GM12878 (cell line): ENCODE data around the gene RXFP3. TPM values are rescaled to one million over a fixed set of nuclear protein-coding genes. Genes with fewer than 3 reads are reported as not detected.

Source experiments
- EP300 ChIP-seq, 2 experiments: fragments of 150-350 bp in 1 of 2; IDR thresholded peaks; 2 replicates each; pipeline ENCODE4 v1.6.1; 2011 to 2012; ENCODE audit warnings: low read depth in 2 of 2, low read length in 2 of 2, borderline replicate concordance in 1 of 2, improper control_type of control experiment in 1 of 2, inconsistent platforms in 1 of 2; ENCODE audit not compliant: control insufficient read depth in 1 of 2
- ESRRA ChIP-seq: IDR thresholded peaks from 2 replicates; pipeline ENCODE4 v1.6.1; 2012; ENCODE audit warnings: mild to moderate bottlenecking, low read length, improper control_type of control experiment
- NBN ChIP-seq: fragments of 450-650 bp; IDR thresholded peaks from 2 replicates; pipeline ENCODE4 v1.6.1; 2016
- NR2C2 ChIP-seq: IDR thresholded peaks from 2 replicates; pipeline ENCODE4 v1.6.1; 2011; ENCODE audit warnings: borderline replicate concordance, low read depth; ENCODE audit not compliant: control insufficient read depth, insufficient read length
- PAX8 ChIP-seq: fragments of 450-650 bp; IDR thresholded peaks from 2 replicates; pipeline ENCODE4 v1.6.1; 2017; ENCODE audit warnings: mild to moderate bottlenecking, moderate library complexity
- POLR2AphosphoS2 ChIP-seq: IDR thresholded peaks from 2 replicates; pipeline ENCODE4 v1.6.1; 2011; ENCODE audit warnings: low read depth, mild to moderate bottlenecking, low read length, improper control_type of control experiment, moderate library complexity
- RELA ChIP-seq: fragments of 450-650 bp; IDR thresholded peaks from 2 replicates; pipeline ENCODE4 v1.8.0; 2014; ENCODE audit warnings: borderline replicate concordance; ENCODE audit not compliant: partially characterized antibody
- SMC3 ChIP-seq: IDR thresholded peaks from 2 replicates; pipeline ENCODE4 v1.6.1; 2011; ENCODE audit warnings: low read length, improper control_type of control experiment, borderline replicate concordance
- TARDBP ChIP-seq: IDR thresholded peaks from 2 replicates; pipeline ENCODE4 v1.6.1; 2016; ENCODE audit warnings: borderline replicate concordance
- TCF12 ChIP-seq: IDR thresholded peaks from 2 replicates; pipeline ENCODE4 v1.6.1; 2011; ENCODE audit warnings: low read depth, mild to moderate bottlenecking, low read length
- TCF3 ChIP-seq: IDR thresholded peaks from 2 replicates; pipeline ENCODE4 v1.6.1; 2012; ENCODE audit warnings: low read depth, mild to moderate bottlenecking, low read length, borderline replicate concordance; ENCODE audit not compliant: insufficient read depth
- TCF7 ChIP-seq: IDR thresholded peaks from 2 replicates; pipeline ENCODE4 v1.6.1; 2014; ENCODE audit warnings: antibody characterized with exemption, borderline replicate concordance
- ZNF622 ChIP-seq: fragments of 450-650 bp; IDR thresholded peaks from 2 replicates; pipeline ENCODE4 v1.6.1; 2017; ENCODE audit warnings: mild to moderate bottlenecking, inconsistent platforms
- polyA plus RNA-seq, 11 experiments: library from polyadenylated mRNA; depleted of rRNA in 4 of 11; unstranded in 6 of 11; stranded (reverse) in 5 of 11; fragments of >200 nt; fragmentation: Nextera tagmentation in 4 of 11; fragmentation: Illumina TruSeq in 1 of 11; extraction: Ambion mirVana in 4 of 11; extraction: Trizol in 1 of 11; gene quantifications; 1 replicate in 1 of 11; 2 replicates in 10 of 11; pipeline versions ENCODE4 v1.2.1 to v1.2.3, GENCODE V29; 2011 to 2016; ENCODE audit warnings: inconsistent platforms in 2 of 11, missing spikeins in 2 of 11, low read depth in 1 of 11
- total RNA-seq, 4 experiments: library from RNA; depleted of rRNA in 3 of 4; stranded (reverse); fragments of >200 nt in 3 of 4; fragmentation: Illumina TruSeq in 1 of 4; extraction: Trizol in 1 of 4; gene quantifications; 2 replicates each; pipeline versions ENCODE4 v1.2.1 to v1.2.3, GENCODE V29; 2013 to 2021
- TF ChIP-seq, protein P1 (sequence below): fragments of 450-650 bp; IDR thresholded peaks from 2 replicates; pipeline ENCODE4 v1.6.1; 2016; ENCODE audit warnings: mild to moderate bottlenecking, moderate library complexity, borderline replicate concordance
- TF ChIP-seq, protein P2 (sequence below), 3 experiments: IDR thresholded peaks in 2 of 3; conservative IDR thresholded peaks in 1 of 3; 2 replicates each; pipeline ENCODE4 v1.5.1; 2011; ENCODE audit warnings: low read depth in 3 of 3, low read length in 3 of 3, mild to moderate bottlenecking in 3 of 3, control low read depth in 2 of 3, moderate library complexity in 2 of 3, inconsistent platforms in 1 of 3, mixed read lengths in 1 of 3; ENCODE audit not compliant: control insufficient read depth in 2 of 3, insufficient read depth in 1 of 3; ENCODE audit errors: extremely low read depth in 1 of 3
- TF ChIP-seq, protein P3 (sequence below): fragments of 450-650 bp; IDR thresholded peaks from 2 replicates; pipeline ENCODE4 v1.6.1; 2016; ENCODE audit warnings: mild to moderate bottlenecking

Gene RXFP3
- total and polyA plus RNA-seq, 10 of the 15 experiments (the other 5 are each of a cell fraction or from before 2014, with no cell fraction given): 0.03 to 0.06 TPM; not detected in 8

DNA sequence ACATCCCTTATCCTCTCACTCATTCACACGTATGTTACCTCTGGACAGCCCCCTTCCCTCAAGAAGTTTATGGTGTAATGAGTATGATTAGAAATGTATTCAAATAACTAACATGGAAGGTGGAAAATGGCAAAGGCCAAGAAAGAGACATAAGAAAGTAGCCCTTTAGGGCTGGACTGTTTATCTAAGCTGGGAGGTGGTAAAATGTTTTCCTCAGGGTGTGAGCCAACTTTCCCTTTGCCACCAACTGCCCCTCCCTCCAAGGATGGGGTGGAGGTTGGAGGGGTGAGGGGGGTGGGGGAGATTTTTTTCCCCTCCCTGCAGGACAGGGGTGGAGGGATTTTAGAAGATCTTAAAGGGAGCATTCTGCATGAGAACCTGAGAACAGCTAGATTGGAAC lies 40.1 kb downstream of the RXFP3 start (continued):
- TF ChIP-seq SMC3 (no peak), NR2C2 (no peak), ESRRA (no peak), PAX8 (no peak), ZNF622 (no peak), TCF3 (no peak), NBN (no peak), EP300 (IDR thresholded peaks at IDR 0.05; ENCODE audit: borderline replicate concordance in 1 of 2, control insufficient read depth in 1 of 2, low read depth in 2 of 2, low read length in 2 of 2) (no peak), RELA (no peak), TCF12 (no peak), TCF7 (no peak), TARDBP (no peak), POLR2AphosphoS2 (no peak)
- TF ChIP-seq, protein P1, sequence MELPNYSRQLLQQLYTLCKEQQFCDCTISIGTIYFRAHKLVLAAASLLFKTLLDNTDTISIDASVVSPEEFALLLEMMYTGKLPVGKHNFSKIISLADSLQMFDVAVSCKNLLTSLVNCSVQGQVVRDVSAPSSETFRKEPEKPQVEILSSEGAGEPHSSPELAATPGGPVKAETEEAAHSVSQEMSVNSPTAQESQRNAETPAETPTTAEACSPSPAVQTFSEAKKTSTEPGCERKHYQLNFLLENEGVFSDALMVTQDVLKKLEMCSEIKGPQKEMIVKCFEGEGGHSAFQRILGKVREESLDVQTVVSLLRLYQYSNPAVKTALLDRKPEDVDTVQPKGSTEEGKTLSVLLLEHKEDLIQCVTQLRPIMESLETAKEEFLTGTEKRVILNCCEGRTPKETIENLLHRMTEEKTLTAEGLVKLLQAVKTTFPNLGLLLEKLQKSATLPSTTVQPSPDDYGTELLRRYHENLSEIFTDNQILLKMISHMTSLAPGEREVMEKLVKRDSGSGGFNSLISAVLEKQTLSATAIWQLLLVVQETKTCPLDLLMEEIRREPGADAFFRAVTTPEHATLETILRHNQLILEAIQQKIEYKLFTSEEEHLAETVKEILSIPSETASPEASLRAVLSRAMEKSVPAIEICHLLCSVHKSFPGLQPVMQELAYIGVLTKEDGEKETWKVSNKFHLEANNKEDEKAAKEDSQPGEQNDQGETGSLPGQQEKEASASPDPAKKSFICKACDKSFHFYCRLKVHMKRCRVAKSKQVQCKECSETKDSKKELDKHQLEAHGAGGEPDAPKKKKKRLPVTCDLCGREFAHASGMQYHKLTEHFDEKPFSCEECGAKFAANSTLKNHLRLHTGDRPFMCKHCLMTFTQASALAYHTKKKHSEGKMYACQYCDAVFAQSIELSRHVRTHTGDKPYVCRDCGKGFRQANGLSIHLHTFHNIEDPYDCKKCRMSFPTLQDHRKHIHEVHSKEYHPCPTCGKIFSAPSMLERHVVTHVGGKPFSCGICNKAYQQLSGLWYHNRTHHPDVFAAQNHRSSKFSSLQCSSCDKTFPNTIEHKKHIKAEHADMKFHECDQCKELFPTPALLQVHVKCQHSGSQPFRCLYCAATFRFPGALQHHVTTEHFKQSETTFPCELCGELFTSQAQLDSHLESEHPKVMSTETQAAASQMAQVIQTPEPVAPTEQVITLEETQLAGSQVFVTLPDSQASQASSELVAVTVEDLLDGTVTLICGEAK: no peak
- TF ChIP-seq, protein P2, sequence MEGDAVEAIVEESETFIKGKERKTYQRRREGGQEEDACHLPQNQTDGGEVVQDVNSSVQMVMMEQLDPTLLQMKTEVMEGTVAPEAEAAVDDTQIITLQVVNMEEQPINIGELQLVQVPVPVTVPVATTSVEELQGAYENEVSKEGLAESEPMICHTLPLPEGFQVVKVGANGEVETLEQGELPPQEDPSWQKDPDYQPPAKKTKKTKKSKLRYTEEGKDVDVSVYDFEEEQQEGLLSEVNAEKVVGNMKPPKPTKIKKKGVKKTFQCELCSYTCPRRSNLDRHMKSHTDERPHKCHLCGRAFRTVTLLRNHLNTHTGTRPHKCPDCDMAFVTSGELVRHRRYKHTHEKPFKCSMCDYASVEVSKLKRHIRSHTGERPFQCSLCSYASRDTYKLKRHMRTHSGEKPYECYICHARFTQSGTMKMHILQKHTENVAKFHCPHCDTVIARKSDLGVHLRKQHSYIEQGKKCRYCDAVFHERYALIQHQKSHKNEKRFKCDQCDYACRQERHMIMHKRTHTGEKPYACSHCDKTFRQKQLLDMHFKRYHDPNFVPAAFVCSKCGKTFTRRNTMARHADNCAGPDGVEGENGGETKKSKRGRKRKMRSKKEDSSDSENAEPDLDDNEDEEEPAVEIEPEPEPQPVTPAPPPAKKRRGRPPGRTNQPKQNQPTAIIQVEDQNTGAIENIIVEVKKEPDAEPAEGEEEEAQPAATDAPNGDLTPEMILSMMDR (IDR thresholded peaks at IDR 0.05 in 2 of 3, conservative IDR thresholded peaks at IDR 0.05 in 1 of 3; ENCODE audit: control insufficient read depth in 2 of 3, extremely low read depth in 1 of 3, insufficient read depth in 1 of 3, low read depth in 3 of 3, low read length in 3 of 3): no peak
- TF ChIP-seq, protein P3, sequence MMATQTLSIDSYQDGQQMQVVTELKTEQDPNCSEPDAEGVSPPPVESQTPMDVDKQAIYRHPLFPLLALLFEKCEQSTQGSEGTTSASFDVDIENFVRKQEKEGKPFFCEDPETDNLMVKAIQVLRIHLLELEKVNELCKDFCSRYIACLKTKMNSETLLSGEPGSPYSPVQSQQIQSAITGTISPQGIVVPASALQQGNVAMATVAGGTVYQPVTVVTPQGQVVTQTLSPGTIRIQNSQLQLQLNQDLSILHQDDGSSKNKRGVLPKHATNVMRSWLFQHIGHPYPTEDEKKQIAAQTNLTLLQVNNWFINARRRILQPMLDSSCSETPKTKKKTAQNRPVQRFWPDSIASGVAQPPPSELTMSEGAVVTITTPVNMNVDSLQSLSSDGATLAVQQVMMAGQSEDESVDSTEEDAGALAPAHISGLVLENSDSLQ: no peak
